IPS-18c (cell line): ENCODE measurements around the gene ANO1.

Source experiments
- H3K4me3 ChIP-seq: 2 replicates; pipeline ENCODE4 v1.7.0; 2013; ENCODE audit warnings: low read depth, mild to moderate bottlenecking, low read length, moderate library complexity; ENCODE audit not compliant: insufficient read depth
- H3K9me3 ChIP-seq: one replicate; pipeline ENCODE4 v1.6.1; 2013; ENCODE audit warnings: mild to moderate bottlenecking, low read length, moderate library complexity; ENCODE audit not compliant: control insufficient read depth, insufficient read depth

The ANO1 gene

DNA sequence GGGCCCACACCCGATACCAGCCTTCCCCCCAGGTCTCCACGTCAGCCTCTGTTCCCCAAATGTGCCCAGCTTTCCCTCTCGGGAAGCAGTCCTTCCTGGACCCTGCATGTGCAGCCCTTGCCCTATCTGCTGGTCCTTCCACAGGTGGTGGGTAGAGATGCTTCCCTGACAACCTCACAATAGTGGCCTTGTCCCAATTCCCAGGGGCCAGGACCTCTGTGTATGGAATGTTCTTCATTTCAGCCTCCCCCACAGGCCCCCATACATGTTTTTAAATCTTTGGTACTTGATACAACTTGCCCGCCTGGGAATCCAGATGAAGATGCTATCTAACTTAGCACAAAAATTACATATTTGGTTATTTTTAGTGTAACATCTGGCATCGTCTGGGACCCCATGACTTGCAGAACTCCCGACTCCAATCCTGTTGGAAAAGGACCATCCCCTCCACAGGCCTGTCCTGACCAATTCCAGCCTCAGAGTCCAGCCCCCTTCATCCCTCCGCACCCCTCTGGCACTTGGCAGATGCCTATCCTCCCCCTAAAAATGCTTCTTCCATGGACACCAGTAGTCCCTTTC lies 39.5 kb downstream of the ANO1 start:
- no peak overlapping the region for H3K4me3 ChIP-seq
- no peaks in the 10 kb centered on the region for H3K9me3 ChIP-seq

DNA sequence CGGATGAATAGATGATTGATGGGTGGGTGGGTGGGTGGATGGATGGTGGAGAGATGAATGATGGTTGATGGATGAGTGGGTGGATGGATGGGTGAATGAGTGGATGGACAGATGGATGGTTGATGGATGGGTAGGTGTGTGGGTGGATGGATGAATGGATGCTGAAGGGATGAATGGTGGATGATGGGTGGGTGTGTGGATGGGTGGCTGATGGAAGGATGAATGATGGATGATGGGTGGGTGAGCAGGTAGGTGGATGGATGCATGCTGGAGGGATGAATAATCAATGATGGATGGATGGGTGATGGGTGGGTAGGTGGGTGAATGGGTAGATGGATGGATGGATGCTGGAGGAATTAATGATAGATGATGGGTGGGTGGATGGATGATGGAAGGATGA lies 40.5 kb downstream of the ANO1 start:
- no peaks in the 10 kb centered on the region for H3K9me3 ChIP-seq
- H3K4me3 ChIP-seq = no peak overlapping the region

DNA sequence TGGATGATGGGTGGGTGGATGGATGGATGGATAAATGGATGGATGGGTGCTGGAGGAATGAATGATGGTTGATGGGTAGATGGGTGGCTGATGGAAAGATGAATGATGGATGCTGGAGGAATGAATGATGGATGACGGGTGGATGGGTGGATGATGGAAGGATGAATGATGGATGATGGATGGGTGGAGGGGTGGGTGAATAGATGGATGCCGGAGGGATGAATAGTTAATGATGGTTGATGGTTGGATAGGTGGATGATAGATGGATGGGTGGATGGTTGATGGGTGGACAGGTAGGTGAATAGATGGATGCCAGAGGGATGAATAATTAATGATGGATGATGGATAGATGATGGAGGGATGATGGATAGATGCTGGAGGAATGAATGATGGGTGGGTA lies 41.4 kb downstream of the ANO1 start:
- Histone ChIP-seq H3K4me3 (no peak overlapping the region), H3K9me3 (no peaks in the 10 kb centered on the region)

DNA sequence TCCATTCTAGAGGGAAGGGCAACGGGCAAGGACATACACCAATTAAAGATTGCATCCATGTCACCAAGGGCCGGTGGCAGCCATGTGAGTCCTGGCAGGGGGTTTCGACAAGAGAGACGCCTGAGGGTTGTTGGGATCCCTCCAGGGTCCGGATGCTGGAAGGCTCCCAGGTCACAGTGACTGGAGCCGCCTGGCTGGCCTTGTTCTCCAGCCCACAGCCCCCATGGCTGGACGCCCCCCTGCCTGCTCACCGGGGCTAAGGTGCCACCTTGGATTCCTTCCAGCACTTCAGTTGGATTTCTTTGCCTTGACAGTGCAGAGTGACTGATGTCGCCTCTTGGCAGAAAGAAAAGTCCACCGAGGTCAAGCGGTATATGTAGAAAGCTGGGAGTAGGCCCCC lies 42.6 kb downstream of the ANO1 start:
- Histone ChIP-seq H3K9me3 (no peaks in the 10 kb centered on the region), H3K4me3 (no peak overlapping the region)

DNA sequence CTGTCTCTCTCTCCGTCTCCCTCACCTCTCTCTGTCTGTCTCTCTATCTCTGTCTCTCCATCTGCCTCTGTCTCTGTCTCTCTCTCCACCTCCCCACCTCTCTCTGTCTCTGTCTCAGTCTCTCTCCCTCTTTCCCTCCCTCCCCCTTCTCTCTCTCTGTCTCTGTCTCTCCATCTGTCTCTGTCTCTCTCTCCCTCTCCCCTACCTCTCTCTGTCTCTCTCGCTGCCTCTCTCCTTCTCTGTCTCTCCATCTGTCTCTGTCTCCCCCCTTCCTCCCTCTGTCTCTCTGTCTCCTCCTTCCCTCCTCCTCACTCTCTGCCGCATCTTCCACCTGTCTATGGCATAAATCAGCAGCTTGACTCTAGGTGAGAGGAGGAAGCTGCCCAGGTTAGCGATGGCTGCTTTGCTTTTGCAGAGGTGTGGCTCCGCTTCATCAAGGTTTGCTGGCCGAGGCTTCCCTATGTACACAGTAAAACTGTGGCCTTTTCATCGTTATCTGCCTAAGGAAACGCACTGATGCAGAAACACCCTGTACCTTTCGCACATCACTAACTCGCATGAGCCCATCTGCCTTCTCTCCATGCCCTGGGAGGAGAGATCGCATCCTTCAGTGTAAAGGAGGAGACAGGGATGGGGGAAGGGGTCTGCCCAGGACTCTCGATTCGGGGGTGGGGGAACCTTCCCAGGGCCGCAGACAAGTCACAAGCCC lies 44.5 kb downstream of the ANO1 start:
- Histone ChIP-seq H3K4me3 (no peak overlapping the region), H3K9me3 (no peaks in the 10 kb centered on the region)

DNA sequence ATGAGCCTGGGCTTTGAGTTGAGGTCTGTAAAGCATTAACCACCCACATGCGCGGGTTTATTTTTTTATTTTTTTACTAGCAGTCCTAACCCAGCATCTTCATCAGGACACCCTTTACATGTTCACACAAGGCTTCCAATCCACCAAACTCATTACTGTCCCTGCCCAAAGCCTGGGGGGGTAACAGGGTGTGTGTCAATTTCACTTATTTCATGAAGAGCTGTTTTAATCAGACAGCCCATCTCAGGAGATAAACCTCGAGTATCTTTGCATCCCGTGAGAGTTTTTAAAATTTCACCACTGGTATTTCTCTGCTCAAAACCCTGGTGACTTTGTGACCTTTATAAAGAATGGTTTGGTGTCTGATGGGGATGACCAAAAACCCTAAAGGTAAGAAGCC lies 45.6 kb downstream of the ANO1 start:
- no peak overlapping the region for H3K4me3 ChIP-seq
- H3K9me3 ChIP-seq = no peaks in the 10 kb centered on the region

DNA sequence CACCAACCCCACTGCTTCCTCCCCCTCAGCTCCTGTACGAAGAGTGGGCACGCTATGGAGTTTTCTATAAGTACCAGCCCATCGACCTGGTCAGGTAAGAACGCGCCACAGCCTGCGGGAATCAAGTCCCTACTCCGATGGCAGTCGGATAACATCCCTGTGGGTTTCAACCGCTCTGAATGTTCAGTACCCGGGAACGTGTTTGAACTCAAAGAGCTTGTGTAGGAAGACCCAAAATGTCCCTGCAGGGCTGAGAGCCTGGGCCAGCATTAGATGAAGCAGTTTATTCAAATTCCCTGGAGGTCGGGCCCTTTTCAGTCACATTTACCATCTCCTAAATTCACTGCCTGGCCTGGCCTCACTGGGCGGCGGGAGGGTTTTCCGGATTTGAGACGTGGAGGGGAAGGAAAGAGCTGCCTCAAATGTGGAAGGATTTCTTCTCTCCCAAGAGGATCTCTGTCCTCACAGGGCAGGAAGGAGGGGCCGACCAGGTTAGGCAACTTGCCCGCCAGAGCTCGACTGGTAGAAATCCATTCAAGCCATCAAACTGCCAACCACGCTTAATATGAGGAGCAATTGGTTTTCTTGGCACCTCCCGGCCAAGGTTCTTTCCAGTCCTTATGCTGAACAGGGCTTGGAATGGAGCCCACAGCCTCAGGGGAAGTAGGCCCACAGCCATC lies 46.3 kb downstream of the ANO1 start:
- Histone ChIP-seq H3K9me3 (no peaks in the 10 kb centered on the region), H3K4me3 (no peak overlapping the region)

DNA sequence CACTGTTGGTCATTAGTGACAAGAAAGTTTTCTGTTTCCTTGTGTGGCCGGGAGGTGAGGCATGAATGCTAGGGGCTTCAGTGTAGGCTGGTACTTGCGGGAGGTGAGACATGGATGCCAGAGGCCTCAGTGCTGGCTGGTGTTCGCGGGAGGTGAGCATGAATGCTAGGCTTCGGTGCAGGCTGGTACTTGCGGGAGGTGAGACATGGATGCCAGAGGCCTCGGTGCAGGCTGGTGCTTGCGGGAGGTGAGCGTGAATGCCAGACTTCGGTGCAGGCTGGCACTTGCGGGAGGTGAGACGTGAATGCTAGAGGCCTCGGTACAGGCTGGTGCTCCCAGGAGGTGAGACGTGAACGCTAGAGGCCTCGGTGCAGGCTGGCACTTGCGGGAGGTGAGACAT lies 48.4 kb downstream of the ANO1 start:
- Histone ChIP-seq H3K4me3 (no peak overlapping the region), H3K9me3 (no peaks in the 10 kb centered on the region)

DNA sequence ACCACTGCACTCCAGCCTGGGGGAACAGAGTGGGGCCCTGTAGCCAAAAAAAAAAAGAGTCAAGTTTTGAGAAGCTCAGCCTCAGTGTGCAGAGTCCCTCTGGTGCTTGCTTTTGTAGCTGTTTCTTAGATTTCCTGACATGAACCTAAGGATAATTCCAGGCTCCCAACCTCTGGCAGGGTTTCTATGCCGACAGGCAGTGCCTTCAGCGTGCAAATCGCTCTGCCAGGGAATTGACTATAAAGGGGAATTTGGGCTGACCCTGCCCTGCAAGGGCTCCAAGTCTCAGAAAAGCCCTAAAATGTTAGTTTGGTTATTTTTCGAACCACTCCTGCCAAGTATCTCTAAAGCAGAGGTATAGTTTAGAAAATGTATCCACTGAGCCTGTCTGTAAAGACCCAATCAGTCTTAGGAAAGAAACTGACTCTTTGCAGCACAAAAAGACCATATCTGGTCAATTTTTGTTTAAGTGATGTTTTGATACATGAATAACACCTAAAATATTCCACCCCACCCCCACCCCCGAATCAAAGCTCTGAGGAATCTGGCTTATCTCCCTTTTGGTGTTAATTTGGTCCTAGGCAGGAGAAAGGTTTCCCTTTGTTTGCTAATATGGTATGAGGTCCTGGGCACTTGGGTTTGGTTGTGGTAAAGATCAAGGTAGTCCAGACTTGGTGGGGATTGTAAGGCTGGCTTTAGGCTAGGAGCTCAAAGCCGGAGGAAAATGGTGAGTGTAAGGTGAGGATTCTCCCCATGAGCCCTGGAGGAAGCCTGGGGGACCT lies 49.7 kb downstream of the ANO1 start:
- Histone ChIP-seq H3K9me3 (no peaks in the 10 kb centered on the region), H3K4me3 (no peak overlapping the region; the same call in 1 of the 2 replicates)

DNA sequence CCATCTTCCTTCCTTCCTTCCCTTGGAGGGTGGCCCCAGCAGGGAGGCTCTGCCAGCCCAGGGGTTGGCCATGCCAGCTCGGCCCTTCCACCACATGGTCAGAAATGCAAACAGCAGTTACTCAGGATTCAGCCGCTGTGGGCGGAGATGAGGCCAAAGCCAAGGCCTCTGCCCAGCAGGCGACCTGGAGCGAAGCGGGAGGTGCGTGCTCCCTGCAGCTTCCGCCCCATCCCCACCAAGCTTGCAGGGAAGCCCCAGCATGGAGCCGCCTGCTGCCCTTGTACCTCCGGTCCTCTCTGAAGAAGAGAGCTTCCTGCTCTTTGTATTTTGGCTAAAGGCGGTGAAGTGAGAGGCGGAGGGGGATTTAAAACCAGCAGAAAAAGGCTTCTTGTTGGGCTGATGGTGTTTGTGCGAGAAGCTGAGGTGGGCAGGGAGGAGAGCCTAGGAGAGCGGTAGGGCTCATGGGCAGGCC lies 50.4 kb downstream of the ANO1 start:
- Histone ChIP-seq H3K9me3 (no peaks in the 10 kb centered on the region), H3K4me3 (no peak overlapping the region; the same call in 1 of the 2 replicates)

DNA sequence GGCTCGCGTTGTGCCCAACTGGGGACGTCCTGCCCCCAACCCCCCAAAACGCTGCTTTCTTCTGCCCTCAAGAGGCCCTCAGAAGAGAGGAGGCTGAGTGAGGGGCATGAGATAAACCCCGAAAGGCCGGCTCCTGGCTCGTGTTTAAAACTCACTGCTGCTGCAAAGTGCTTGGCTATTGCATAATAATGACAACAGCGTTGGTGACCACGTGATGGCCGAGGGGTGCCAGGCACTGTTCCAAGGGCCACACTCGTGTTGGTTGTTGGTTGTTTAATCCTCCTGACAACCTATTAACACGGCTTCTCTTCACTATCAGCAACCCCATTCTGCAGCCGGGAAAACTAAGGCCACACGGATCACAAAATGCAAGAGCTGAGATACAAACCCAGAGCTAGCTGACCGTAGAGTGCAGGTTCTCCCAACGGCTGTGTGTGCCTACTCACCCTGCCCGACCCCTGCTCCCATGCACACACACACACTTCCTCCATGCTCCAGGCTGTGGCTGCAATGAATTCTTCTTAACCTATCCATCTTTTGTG lies 51.0 kb downstream of the ANO1 start:
- no peaks in the 10 kb centered on the region for H3K9me3 ChIP-seq
- no peak overlapping the region for H3K4me3 ChIP-seq

DNA sequence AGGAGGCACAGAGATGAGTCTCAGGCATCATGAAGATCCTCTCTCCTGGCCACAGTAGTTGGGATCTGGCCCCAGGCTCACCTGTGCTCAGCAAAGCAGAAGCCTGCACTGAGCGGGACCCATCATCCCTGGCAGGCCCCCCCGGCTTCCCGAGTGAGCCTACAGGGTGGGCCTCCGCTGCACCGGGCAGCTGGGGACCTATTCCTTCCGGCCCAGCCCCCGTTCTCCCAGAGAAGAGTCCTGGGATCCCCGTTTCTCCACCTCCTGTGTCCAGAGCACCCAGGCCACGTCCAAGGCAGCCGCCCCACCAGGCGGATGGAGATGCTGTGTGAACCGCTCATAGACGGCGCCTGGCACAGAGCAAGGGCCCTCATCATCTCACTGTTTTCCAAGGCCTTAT lies 52.5 kb downstream of the ANO1 start:
- no peaks in the 10 kb centered on the region for H3K9me3 ChIP-seq
- H3K4me3 ChIP-seq = no peak overlapping the region

DNA sequence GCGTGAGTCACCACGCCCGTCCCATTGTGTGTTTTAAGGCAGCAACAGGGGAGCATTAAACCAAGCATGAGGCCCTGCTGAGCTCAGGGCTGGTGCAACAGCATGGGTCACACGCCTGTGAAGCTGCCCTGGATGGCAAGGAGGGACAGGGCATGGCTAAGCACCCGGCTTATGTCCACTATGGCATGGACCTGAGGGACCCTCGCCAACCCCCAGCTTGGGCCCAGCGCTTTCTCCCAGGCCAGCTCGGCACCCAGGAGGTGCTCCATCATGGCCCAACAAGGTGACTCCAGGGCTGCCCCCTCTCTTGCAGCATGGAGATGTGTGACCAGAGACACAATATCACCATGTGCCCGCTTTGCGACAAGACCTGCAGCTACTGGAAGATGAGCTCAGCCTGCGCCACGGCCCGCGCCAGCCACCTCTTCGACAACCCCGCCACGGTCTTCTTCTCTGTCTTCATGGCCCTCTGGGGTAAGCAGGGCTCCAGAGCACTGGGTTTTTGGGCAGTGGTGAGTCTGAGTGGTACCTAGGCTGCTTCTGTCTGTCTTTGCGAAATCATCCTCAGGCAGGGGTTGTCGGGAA lies 53.6 kb downstream of the ANO1 start:
- H3K4me3 ChIP-seq = no peak overlapping the region
- H3K9me3 ChIP-seq = no peaks in the 10 kb centered on the region

DNA sequence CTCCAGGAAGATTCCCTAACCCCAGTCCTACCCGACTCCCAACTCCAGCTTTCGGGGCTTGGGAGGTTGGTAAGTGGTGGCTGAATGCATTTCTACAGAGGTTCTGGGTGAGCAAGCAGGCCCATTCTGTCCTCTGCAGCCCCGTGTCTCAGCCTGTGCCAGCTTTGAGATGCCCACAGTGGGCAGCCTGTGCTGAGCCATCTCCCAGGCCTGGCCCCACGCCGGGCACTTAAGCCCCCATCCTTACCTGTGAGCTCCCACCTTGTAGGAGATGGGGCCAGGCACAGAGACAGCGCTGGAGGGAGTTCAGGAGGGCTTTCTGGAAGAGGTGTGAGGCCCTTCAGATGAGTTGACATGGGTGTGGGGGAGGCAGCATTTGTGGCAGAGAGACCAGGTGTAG lies 54.5 kb downstream of the ANO1 start:
- no peaks in the 10 kb centered on the region for H3K9me3 ChIP-seq
- H3K4me3 ChIP-seq = no peak overlapping the region

DNA sequence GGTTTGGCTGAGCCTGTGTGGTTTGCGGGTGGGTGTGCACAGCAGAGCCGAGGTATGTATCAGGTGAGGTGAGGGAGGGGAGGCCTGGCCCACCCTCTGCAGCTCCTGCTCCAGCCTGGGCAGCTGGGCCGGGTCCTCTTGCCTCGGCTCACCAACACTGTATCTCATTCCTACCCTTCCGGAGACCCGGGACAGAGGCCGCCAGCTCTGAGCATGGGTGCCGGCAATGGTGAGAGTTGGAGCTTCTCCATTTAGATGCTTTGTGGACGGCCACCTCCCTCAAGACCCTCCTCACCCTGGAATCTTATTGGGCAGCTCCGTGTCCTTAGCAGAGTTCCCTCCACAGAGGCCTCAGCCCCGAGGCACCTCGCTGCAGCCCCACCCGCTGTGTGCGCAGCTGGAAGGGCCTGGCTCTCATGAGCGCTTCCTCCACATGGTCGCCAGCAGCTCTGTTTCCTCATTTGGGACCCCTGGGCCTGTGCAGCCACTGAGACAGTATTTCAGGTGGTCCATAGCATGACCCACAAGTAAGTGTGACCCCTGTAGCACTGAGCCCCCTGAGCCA lies 55.7 kb downstream of the ANO1 start:
- H3K9me3 ChIP-seq = no peaks in the 10 kb centered on the region
- H3K4me3 ChIP-seq = no peak overlapping the region

DNA sequence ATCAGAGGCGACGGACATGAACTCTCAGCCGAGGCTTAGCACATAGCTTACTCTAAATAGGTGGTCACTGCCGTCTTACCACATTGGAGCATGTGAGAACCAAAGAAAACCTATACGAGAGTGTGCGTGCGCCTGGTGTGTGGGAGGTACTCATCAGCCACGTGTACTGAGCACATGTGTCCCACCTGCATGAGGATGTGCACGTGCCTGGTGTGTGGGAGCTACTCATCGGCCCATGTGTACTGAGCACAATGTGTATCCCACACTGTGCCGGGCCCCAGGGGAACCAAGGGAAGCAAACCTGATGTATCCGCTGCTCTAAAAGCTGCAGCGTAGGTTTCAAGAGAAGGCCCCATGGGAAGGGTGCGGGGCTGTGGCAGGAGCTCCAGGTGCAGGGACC lies 56.4 kb downstream of the ANO1 start:
- no peak overlapping the region for H3K4me3 ChIP-seq
- H3K9me3 ChIP-seq = no peaks in the 10 kb centered on the region

DNA sequence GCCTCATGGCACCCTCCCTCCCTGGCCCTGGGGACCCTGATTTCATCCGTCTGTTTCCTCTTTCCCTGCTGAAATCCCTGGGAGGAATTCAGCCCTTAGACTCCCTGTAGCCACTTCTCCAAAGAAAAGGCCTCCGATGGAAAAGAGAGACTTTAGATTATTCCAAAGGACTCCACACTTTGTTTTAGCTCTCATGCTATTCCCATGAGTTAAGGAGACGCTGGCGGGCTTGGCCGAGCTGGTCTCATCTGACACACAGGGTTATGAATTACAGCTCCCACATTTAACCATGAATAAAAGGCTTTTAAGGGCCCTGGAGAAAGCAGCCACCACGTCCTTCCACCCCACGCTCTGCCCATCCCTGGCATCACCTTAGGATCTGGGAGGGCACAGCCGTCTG lies 57.0 kb downstream of the ANO1 start:
- H3K4me3 ChIP-seq = no peak overlapping the region

More for the DNA sequence above, 57.0 kb downstream of the ANO1 start:
- no peaks in the 10 kb centered on the region for H3K9me3 ChIP-seq
